ENCODE measurements around the gene PARD3. TPM values are rescaled to one million over a fixed set of nuclear protein-coding genes. Genes with fewer than 3 reads are reported as not detected.

PARD3 gene
- total and polyA plus RNA-seq, 8 donors, result 25.6 to 54.5 (median 47.8) TPM

- TF ChIP-seq, protein P1, sequence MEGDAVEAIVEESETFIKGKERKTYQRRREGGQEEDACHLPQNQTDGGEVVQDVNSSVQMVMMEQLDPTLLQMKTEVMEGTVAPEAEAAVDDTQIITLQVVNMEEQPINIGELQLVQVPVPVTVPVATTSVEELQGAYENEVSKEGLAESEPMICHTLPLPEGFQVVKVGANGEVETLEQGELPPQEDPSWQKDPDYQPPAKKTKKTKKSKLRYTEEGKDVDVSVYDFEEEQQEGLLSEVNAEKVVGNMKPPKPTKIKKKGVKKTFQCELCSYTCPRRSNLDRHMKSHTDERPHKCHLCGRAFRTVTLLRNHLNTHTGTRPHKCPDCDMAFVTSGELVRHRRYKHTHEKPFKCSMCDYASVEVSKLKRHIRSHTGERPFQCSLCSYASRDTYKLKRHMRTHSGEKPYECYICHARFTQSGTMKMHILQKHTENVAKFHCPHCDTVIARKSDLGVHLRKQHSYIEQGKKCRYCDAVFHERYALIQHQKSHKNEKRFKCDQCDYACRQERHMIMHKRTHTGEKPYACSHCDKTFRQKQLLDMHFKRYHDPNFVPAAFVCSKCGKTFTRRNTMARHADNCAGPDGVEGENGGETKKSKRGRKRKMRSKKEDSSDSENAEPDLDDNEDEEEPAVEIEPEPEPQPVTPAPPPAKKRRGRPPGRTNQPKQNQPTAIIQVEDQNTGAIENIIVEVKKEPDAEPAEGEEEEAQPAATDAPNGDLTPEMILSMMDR (IDR thresholded peaks at IDR 0.05), result no peak
- Histone ChIP-seq H3K9me3 (peaks cover 0 to 5% of the 10 kb centered on the region in 2 donors), H3K4me3 (no peak overlapping the region), H3K27me3 (no peaks in the 10 kb centered on the region), H3K36me3 (no peaks in the 10 kb centered on the region), H3K27ac (no peak overlapping the region), H3K4me1 (no peaks in the 10 kb centered on the region)
- intact Hi-C loops (cut with DNase I), result no loop called here
- ATAC-seq, result no peak
- no peak for DNase-seq
Observed at GRCh38 chr10:34223658-34224057, 591.4 kb downstream of the PARD3 start.

DNA sequence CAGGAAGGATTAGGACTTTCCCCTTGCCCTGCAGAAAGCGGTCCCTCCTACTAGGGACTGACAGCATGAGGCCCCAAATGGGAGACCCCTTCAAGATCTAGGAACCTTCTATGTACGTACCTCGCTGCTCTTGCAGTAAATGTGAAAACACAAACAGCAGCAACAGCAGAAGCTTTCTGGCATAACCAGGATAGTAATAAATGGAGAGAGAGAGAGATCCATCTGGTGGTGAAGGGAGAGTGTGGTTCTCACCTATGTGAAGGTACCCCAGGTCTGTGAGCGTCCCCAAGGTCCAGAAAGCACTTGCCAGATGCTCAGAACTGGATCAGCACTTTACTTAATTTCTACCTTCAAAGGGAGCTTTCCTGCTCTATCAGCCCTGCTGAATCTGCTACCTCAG is 592.7 kb downstream of the PARD3 start:
- TF ChIP-seq, protein P1 (IDR thresholded peaks at IDR 0.05), result no peak
- ATAC-seq (no peak), DNase-seq (no peak)

DNA sequence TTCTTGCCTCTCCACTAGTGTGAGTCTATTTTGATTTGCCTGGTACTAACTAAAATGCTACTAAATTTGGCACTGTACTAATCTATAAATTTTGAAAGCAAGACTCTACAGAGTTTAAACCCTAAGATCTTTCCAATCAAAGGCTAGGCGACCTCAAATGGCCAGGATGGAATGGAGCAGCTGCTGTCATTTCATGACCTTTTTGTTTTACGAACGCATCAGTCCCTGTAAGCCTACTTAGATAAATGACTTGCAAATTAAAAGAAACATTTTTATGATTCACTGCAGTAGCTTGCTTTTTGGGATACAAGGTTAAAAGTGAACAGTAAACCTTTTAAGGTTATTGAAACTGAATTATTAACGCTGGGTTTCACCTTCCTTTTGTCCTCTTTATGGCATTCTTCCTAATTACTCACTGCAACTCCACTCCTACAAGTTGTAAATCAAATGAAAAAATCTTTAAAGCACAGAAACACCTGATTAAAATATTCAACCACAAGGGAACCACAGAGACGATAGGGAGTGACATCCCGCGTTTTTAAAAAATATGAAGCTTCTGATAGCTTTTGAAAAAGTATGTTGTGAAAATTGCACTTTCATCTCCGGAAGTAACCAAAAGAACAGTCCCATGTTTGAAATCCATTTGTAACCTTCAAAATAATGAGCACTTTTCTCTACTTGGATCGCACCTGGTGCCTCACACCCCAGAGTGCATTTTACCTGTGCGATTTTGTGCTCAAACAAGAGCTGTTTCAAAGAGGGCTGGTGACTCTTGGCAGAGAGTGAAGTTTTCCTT is 595.1 kb downstream of the PARD3 start:
- no peak for DNase-seq
- Histone ChIP-seq H3K27me3 (no peaks in the 10 kb centered on the region), H3K4me1 (no peaks in the 10 kb centered on the region), H3K36me3 (no peaks in the 10 kb centered on the region), H3K4me3 (no peak overlapping the region), H3K9me3 (no peaks in the 10 kb centered on the region), H3K27ac (no peak overlapping the region)
- intact Hi-C loops (cut with DNase I), result no loop called here
- TF ChIP-seq, protein P1 (IDR thresholded peaks at IDR 0.05), result no peak
- ATAC-seq, result no peak

More for the DNA sequence above, 592.7 kb downstream of the PARD3 start:
- H3K4me3 ChIP-seq, result no peak overlapping the region
- intact Hi-C loops (cut with DNase I), result no loop called here
- H3K4me1 ChIP-seq, result no peaks in the 10 kb centered on the region
- H3K9me3 ChIP-seq, result peaks cover 0 to 4% of the 10 kb centered on the region in 2 donors
- H3K27me3 ChIP-seq, result no peaks in the 10 kb centered on the region
- no peaks in the 10 kb centered on the region for H3K36me3 ChIP-seq
- H3K27ac ChIP-seq, result no peak overlapping the region

GRCh38 chr10:34217524-34217923 is 597.6 kb downstream of the PARD3 start:
- DNase-seq (no peak), ATAC-seq (no peak)
- no peaks in the 10 kb centered on the region for H3K9me3 ChIP-seq
- no peaks in the 10 kb centered on the region for H3K27me3 ChIP-seq
- H3K27ac ChIP-seq, result no peak overlapping the region
- TF ChIP-seq, protein P1 (IDR thresholded peaks at IDR 0.05), result no peak
- H3K36me3 ChIP-seq, result no peaks in the 10 kb centered on the region
- intact Hi-C loops (cut with DNase I), result no loop called here
- H3K4me3 ChIP-seq, result no peak overlapping the region
- H3K4me1 ChIP-seq, result no peaks in the 10 kb centered on the region

GRCh38 chr10:34216348-34216945 is 598.6 kb downstream of the PARD3 start:
- Histone ChIP-seq H3K36me3 (no peaks in the 10 kb centered on the region), H3K27ac (no peak overlapping the region), H3K4me1 (no peaks in the 10 kb centered on the region), H3K4me3 (no peak overlapping the region), H3K27me3 (no peaks in the 10 kb centered on the region), H3K9me3 (no peaks in the 10 kb centered on the region)
- TF ChIP-seq, protein P1 (IDR thresholded peaks at IDR 0.05), result no peak
- intact Hi-C loops (cut with DNase I), result no loop called here
- no peak for ATAC-seq
- no peak for DNase-seq
